ENCODE measurements around the gene MYO5A. TPM values are rescaled to one million over a fixed set of nuclear protein-coding genes. Genes with fewer than 3 reads are reported as not detected.
"Not testable (repeated sequence)": the region's sequence is repeated elsewhere in the genome, so short reads cannot be mapped to it uniquely, and the experiment has no call there.

The MYO5A gene
- total RNA-seq, 4 donors from 2014 or later: 8.9 to 65.2 (median 12.7) TPM

GRCh38 chr15:52445954-52446353 lies 82.7 kb downstream of the MYO5A start:
- Histone ChIP-seq H3K36me3 (no peaks in the 10 kb centered on the region), H3K4me3 (no peak overlapping the region), H3K27me3 (no peaks in the 10 kb centered on the region), H3K27ac (no peak overlapping the region), H3K9me3 (no peaks in the 10 kb centered on the region), H3K4me1 (no peaks in the 10 kb centered on the region)
- DNase-seq: no peak
- TF ChIP-seq POLR2A (IDR thresholded peaks at IDR 0.05) (no peak), CTCF (IDR thresholded peaks at IDR 0.05) (no peak)

- H3K27me3 ChIP-seq: no peaks in the 10 kb centered on the region
- TF ChIP-seq CTCF (IDR thresholded peaks at IDR 0.05) (no peak), POLR2A (IDR thresholded peaks at IDR 0.05) (no peak)
- no peak overlapping the region for H3K4me3 ChIP-seq
- no peaks in the 10 kb centered on the region for H3K4me1 ChIP-seq
- no peaks in the 10 kb centered on the region for H3K9me3 ChIP-seq
- no peak overlapping the region for H3K27ac ChIP-seq
- no peak for DNase-seq
- H3K36me3 ChIP-seq: no peaks in the 10 kb centered on the region
Observed at GRCh38 chr15:52445553-52445952, 83.1 kb downstream of the MYO5A start.

- not testable (repeated sequence) for DNase-seq
Observed at GRCh38 chr15:52443205-52443604, 85.5 kb downstream of the MYO5A start.

GRCh38 chr15:52441841-52442240 lies 86.8 kb downstream of the MYO5A start:
- Histone ChIP-seq H3K27ac (no peak overlapping the region), H3K36me3 (no peaks in the 10 kb centered on the region), H3K4me3 (no peak overlapping the region), H3K4me1 (no peaks in the 10 kb centered on the region), H3K9me3 (no peaks in the 10 kb centered on the region), H3K27me3 (no peaks in the 10 kb centered on the region)
- TF ChIP-seq POLR2A (IDR thresholded peaks at IDR 0.05) (no peak), CTCF (IDR thresholded peaks at IDR 0.05) (no peak)
- no peak for DNase-seq

More at GRCh38 chr15:52443205-52443604, 85.5 kb downstream of the MYO5A start:
- not testable (repeated sequence) for H3K27ac ChIP-seq, H3K9me3 ChIP-seq, H3K36me3 ChIP-seq, H3K27me3 ChIP-seq, H3K4me3 ChIP-seq, H3K4me1 ChIP-seq

GRCh38 chr15:52440946-52441345 lies 87.7 kb downstream of the MYO5A start:
- Histone ChIP-seq H3K36me3 (no peaks in the 10 kb centered on the region), H3K27me3 (no peaks in the 10 kb centered on the region), H3K9me3 (no peaks in the 10 kb centered on the region), H3K4me3 (no peak overlapping the region), H3K4me1 (no peaks in the 10 kb centered on the region), H3K27ac (no peak overlapping the region)
- DNase-seq: no peak
- TF ChIP-seq POLR2A (IDR thresholded peaks at IDR 0.05) (no peak), CTCF (IDR thresholded peaks at IDR 0.05) (no peak)

- TF ChIP-seq CTCF (IDR thresholded peaks at IDR 0.05) (no peak), POLR2A (IDR thresholded peaks at IDR 0.05) (no peak)
- Histone ChIP-seq H3K9me3 (no peaks in the 10 kb centered on the region), H3K27ac (no peak overlapping the region)
Observed at GRCh38 chr15:52440414-52440813, 88.3 kb downstream of the MYO5A start.

More at GRCh38 chr15:52440414-52440813, 88.3 kb downstream of the MYO5A start:
- DNase-seq: no peak
- Histone ChIP-seq H3K36me3 (no peaks in the 10 kb centered on the region), H3K4me3 (no peak overlapping the region), H3K4me1 (no peaks in the 10 kb centered on the region), H3K27me3 (no peaks in the 10 kb centered on the region)

Measured in Peyer's patch (tissue), 4 donors.